SKM-1 (cell line): ENCODE results near the gene MYO15B.

Source experiments
- DNase-seq: peaks from one replicate; lab custom pipeline; 2025; ENCODE audit not compliant: unreplicated experiment; lab: John Stamatoyannopoulos, UW

Gene MYO15B

DNA sequence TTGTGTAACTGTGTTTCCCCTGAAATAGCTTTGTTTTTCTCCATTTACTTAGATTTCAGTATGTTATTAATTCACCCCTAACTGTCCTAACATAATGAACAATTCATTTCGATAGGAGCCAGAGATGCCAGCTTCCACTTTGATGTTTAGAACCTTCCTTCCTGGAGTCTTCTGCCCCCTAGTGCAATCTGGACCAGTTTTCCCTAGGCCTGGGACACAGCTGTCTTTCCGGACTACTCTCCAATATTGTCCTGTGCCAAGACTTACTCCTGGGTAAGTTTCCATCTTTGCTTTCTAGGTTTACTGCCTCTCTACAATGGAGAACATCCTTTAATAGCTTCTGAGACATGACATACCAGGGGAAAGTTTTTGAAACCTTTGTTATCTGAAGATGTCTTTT, 66.6 kb downstream of the MYO15B start:
- DNase-seq, result no peak

GRCh38 chr17:75658237-75658636, 70.6 kb downstream of the MYO15B start:
- DNase-seq, result no peak

- no peak for DNase-seq
These were observed 73.9 kb downstream of the MYO15B start for GRCh38 chr17:75661531-75661930.

- DNase-seq, result no peak
These were observed 74.9 kb downstream of the MYO15B start for GRCh38 chr17:75662511-75662910.

DNA sequence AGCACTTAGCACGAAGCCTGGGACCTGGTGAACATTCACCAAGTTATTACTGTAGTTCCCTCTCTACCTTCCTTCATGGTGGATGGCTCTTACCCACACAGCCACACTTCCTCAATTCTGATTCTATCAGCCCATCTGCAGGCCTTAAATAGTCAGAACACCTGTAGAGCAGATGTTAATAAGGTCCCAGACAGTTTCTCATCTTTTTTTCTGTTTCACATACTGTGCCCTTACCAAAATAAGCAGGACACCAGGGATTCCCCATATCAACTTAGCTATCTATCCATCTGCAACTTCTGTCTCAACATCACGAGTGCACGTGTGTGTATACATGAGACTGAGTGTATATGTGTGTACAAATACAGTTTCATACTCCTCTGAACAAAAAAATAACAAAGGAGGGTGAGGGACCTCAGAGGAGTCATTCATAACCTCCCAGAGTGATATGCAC, 76.5 kb downstream of the MYO15B start:
- no peak for DNase-seq

DNA sequence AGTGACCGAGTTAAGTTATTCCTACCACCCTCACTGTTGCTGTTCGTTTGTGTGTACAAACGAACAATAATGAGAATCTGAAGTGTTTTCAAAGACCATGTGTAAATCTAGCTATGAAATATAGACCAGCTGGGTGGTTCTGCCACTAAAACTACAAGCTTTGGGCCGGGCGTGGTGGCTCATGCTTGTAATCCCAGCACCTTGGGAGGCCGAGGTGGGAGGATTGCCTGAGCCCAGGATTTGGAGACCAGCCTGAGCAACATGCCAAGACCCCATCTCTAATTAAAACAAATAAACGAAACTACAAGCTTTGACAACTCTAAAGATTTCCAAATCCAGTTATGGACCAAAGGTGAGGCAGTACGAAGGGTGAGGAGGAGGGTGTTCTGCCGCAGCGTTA, 78.4 kb downstream of the MYO15B start:
- DNase-seq, result no peak

DNA sequence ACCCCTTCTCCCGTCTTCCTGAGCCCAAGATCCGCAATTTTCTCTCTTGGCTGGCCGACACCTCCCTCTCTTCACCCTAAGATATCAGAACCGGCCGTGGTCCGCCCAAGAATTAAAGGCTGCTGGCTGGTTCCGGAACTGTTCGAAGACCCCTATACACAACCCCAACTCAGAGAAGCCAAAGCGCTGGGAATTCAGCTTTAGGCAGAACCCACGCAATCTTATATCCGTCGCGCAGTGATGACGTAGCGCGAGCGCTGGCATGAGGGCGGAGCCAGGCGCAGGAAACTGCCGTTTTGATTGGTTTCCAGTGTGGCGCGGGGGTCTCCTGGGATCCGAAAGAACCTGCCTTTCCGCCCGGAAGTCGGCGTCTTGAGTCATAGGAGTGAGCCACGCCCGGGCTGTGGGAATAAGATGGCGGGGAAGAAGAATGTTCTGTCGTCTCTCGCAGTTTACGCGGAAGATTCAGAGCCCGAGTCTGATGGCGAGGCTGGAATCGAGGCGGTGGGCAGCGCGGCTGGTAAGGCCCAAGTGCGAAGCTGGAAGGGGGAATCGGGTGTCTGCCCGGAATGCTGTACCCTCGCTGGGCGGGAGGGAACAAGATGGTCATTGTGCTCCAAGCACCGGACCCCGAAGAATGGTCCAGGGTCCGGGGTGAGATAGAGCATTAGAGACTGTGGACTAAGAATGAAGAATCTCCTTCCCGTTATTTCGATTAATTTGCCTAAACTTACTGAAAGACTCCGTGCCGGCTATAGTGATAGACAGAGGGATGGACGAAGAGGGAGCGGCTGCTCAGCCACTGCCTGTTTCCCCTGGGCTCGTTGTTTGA, 79.6 kb downstream of the MYO15B start, which contains the start of the genes RECQL5 and SAP30BP:
RECQL5 (minus strand) TSS at position 196 of the 832 bp plus-strand sequence. CDS start 597 bp downstream, outside the sequence.
SAP30BP (plus strand) TSS at position 380 of the 832 bp plus-strand sequence; CDS start at position 415, 35 bp downstream.
- DNase-seq, result peak; percentile 88

- no peak for DNase-seq
These were observed 80.2 kb downstream of the MYO15B start for GRCh38 chr17:75667825-75668224.

GRCh38 chr17:75668489-75668888, 80.9 kb downstream of the MYO15B start:
- no peak for DNase-seq

- no peak for DNase-seq
These were observed 83.3 kb downstream of the MYO15B start for GRCh38 chr17:75670868-75671267.

GRCh38 chr17:75672011-75672410, 84.4 kb downstream of the MYO15B start:
- DNase-seq, result no peak

- DNase-seq, result no peak
These were observed 85.9 kb downstream of the MYO15B start for GRCh38 chr17:75673487-75673886.
